Fibroblast of skin of left biceps (primary cell): ENCODE measurements around the gene SCRT2.

Experiments
- DNase-seq, 2 experiments: peaks; one replicate each; pipeline ENCODE4 v3.0.0-alpha.2; 2013; ENCODE audit warnings: low read depth in 2 of 2

The SCRT2 gene

GRCh38 chr20:672963-673602, 2.5 kb downstream of the SCRT2 start:
- no peak for DNase-seq

GRCh38 chr20:671252-672030, 4.2 kb downstream of the SCRT2 start:
- no peak for DNase-seq

GRCh38 chr20:669573-669972, 6.0 kb downstream of the SCRT2 start:
- DNase-seq: no peak

- no peak for DNase-seq
These were observed 7.0 kb downstream of the SCRT2 start for GRCh38 chr20:668638-669037.

GRCh38 chr20:668050-668449, 7.6 kb downstream of the SCRT2 start:
- DNase-seq: no peak

GRCh38 chr20:667351-668034, 8.1 kb downstream of the SCRT2 start:
- DNase-seq: no peak

GRCh38 chr20:666877-667276, 8.7 kb downstream of the SCRT2 start:
- DNase-seq: no peak

GRCh38 chr20:665276-665675, 10.3 kb downstream of the SCRT2 start:
- DNase-seq: no peak

- DNase-seq: no peak
These were observed 11.0 kb downstream of the SCRT2 start for GRCh38 chr20:664576-664975.

DNA sequence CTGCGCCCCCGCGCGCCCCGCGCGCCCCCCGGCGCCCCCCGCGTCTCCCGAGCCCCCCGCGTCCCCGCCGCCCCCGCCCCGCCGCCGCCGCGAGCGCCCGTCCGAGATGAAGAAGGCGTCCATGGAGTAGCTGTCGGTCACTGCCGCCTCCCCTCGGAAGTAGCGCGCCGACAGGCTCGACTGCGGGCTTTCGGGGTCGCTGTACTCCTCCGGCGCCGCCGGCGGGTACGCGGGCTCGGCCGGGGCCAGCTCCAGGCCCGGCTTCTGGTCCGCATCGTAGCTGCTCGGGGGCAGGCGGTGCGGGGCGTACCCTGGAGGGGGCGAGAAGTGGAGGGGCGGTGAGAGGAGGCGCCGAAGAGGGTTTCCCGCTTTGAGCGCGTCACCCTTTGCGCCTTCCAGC, 11.5 kb downstream of the SCRT2 start:
- DNase-seq: no peak

DNA sequence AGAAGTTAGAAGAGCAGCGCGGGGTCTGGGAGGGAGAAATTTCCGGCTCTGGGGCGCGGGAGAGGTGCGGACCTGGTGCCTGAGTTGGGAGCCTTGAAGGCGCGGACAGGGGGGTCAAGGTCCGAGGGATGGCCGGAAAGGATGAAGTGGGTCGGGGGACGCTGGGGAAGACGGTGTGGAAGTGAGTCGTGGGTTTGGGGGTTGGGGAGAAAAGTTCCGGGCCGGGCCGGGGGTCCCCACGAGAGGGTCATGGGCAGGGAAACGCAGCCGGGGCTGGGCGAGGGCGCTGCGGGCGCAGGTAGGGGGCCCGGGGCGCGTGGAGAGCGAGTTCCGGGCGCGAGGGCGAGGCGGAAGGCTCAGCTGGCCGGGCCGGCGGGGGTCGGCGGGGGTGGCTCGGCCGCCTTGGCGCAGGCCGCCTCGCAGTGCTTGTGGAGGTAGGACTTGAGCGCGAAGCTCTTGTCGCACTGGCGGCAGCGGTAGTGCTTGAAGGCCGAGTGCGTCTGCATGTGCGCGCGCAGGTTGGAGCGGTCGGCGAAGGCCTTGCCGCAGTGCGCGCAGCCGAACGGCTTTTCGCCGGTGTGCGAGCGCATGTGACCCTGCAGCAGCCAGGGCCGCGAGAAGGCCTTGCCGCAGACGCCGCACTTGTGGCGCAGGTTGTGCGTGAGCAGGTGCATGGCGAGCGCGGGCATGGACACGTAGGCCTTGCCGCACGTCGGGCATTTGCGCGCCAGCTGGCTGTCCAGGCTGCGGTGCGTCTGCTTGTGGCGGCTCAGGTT, 12.1 kb downstream of the SCRT2 start:
- DNase-seq: no peak

DNA sequence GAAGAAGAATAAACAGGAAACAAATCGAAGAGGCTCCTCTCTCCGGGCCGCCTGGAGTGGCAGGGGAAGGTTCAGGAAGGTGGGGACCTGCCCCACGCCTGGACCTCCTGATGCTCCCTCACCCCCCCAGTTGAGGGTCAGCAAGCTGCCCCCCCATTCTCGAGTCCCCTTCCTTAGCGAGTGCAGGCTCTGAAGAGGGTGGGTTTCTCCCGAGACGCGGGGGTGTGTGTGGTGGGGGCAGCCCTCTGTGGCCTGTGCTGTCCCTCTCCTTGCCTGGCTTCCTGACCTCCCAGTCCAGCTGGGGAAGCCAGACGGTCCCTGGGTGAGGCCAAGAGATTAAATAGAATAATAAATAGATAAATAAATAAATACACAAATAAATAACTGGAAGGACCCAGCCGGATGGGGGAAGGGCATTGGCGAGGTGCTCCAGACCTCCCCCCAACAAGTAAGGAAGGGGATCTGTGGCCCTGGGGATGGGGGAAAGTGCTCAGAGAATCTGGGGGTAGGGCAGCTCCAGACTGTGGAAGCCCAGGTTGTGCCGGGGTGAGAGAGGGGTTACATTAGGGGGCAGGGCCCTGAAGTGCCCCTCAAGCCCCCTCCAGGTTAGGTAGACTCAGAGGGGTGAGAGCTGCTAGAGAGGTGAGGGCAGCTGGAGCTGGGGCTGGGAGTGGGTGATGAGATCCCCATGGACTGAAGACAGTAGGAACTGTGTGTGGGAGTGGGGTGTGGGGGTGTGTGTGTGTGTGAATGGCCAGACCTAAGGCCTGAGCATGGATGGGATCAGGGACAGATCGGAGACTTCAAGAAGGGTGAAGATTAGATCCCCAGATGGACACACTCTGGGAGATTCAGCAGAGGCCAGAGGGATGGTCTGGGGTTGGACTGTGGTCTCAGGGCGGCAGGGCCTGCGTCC, 13.1 kb downstream of the SCRT2 start:
- no peak for DNase-seq

DNA sequence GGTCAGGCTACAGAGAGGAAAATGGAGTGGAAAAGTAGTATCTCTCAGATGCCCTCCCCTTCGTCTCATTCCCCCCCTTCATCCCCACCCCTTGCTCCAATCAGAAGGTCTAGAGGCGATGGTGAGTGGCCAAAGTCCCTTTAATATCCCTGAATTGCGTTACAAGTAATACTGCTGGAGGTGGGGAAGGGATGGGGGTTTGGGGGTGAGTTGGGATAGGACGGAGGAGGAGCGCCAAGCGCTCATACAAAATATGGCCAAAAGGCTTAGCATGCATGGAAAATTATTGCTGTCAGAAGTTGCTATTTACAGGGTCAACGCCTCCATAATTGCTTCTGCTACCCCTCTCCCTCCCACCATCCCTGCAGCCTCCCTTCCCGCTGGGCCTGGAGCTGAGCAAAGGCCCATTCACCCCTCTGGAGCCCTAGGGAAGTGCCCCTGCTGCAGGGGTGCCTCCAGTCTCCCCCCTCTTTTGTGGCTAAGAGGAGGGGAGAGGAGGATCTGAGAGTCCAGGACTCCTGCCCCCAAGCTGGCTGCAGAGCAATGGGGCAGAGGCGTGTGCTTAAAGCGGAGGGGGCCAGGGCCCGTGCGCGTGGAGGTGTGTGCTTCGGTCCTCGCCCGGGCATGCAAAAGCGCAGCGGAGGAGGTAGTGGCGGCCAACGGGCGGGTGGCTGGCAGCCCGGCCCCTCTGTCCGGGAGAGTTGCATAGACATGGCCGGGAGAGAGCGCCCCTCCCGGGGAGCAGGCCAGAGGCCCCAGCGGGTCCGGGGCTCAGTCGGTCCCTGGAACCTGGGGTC, 13.9 kb downstream of the SCRT2 start:
- no peak for DNase-seq

DNA sequence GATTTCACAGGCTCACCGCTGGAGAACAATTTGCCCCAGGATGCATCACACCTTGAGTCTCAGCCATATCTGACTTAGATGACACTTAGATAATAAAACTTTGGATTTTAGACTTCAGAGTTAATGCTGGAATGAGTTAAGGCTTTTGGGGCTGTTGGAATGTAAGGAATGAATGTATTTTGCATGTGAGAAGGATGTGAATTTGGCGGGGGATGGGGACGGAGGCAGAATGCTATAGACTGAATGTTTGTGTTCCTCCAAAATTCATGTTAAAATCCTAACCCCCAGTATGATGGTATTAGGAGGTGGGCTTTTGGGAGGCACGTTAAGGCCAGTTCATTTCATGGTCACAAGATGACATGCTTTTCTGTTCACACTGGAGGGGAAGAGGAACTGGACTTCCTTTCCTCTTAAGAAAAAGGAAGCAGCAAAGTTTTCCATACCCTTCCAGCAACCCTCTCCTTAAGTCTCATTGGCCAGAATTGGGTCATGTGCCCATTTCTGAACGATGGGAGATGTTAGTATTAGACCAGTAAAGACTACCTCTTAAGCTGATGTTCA, 16.8 kb downstream of the SCRT2 start:
- no peak for DNase-seq

DNA sequence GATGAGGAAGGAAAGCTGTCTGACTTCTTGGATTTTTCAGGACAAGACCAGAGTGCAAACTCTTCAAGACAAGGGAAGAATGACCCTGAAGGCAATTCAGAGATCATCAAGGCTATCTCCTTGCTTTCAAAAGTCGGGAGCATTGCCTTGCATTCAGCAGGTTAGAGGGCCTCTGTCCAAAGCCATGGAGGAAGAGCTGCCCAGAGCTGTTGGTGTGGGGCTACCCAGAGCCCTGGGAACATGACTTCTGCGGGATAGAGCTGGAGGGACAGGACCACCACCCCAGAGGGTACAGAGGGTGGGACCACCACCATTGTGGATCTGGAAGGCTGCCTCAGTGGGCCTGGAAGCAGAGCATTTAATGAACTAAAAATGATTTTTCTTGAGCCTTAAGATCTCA, 17.4 kb downstream of the SCRT2 start:
- DNase-seq: no peak

GRCh38 chr20:655726-656624, 19.6 kb downstream of the SCRT2 start:
- DNase-seq: no peak

- DNase-seq: no peak
These were observed 21.2 kb downstream of the SCRT2 start for GRCh38 chr20:654417-654750.

DNA sequence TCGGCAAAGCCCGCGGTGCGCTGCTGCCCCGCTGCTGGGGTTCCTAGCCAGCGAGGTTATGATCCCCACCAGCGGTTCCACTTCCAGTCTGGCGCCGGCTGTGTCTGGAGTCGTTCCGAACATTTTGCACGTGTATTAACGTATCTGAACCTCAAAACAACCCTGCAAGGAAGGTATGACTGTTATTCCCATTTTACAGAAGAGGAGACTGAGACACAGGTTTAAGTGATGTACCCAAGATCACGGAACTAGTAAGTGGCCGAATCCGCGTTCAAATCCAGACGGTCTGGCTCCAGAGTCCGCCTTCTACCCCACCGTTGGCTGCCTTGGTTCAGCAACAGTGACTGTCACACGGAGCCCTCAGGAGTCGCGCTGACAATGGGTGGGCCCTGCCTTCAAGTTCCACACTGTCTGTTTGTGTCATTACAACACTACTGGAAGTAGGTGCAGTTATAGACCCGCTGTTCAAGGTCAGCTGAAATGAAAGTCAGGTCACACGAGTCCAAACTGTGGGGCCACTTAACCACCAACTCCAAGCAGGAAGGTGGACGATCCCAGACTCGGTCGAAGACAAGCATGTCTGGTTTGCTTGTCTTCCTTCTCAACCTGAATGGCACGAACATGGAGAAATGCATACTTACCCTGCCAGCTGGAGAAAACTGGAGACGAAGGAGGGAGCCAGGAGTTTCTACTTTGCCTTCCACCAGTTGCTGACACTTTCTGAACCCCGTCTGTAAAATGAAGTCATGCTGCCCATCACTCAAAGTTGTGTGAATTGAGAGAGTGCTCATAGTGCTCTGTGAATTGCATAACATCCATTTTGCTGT, 21.8 kb downstream of the SCRT2 start:
- DNase-seq: no peak
